AG08395 (cell line): ENCODE results near the gene MCL1.
"Not testable (repeated sequence)": the region's sequence is repeated elsewhere in the genome, so short reads cannot be mapped to it uniquely, and the experiment has no call there.

ENCODE experiments used
- DNase-seq: peaks from one replicate; pipeline ENCODE4 v3.0.0; 2012; ENCODE audit warnings: mixed read lengths, low spot score

The MCL1 gene

DNA sequence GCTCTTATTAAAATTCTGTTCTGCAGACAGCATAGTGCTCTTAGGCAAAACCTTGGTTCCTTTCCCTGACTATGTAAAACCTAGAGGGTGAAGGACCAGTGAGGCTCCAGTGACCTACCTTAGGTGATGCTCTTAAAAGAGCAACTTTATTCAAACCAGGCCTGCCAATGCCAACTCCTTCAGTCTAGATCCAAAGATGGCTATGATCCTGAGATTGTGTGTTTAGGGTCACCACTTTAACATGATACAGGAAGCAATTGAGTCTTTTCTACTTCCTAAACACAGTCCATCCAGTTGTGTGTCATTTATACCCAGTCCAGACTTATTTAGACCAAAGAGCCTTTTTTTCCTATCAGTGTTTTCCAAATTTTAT, 10.8 kb downstream of the MCL1 start:
- no peak for DNase-seq

- peak; percentile 91 for DNase-seq
Observed at GRCh38 chr1:150567717-150568593, 11.5 kb downstream of the MCL1 start.

- DNase-seq, result no peak
Observed at GRCh38 chr1:150567341-150567716, 12.1 kb downstream of the MCL1 start.

GRCh38 chr1:150566589-150567340, 12.6 kb downstream of the MCL1 start:
- no peak for DNase-seq

- not testable (repeated sequence) for DNase-seq
Observed at GRCh38 chr1:150565240-150565991, 14.0 kb downstream of the MCL1 start.

DNA sequence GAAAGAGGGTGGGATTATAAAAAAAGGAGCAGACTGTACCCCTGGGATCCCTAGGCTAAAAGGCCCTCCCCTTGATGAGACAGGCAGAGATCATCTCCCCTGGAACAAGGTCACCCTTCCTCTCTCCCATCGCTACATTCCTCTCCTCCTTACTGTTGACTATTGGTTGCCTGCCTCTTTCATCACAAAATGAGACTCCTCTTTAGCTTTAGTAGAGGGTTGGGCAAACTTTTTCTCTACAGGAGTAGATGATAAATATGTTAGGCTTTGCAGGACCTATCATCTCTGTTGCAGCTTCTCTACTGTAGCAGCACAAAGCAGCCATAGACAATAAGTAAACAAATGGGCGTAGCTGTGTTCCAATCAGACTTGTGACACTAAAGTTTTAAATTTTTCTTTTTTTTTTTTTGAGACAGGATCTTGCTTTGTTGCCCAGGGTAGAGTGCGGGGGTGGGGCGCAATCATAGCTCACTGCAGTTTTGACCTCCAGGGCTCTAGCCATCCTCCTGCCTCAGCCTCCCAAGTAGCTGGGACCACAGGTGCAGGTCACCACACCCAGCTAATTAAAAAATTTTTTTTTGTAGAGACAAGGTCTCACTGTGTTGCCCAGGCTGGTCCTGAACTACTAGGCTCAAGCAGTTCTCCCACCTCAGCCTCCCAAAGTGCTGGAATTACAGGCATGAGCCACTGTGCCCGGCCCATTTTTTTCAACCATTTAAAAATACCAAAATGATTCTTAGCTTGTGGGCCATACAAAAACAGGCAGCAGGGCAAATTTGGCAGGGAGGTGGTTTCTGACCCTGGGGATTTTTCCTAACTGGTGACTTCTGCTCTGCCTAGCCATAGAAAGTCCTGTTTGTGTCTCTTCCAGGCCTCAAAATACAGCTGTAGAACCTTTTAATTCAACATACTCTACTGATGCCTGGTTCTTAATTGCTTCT, 15.1 kb downstream of the MCL1 start:
- no peak for DNase-seq

GRCh38 chr1:150563340-150564038, 15.9 kb downstream of the MCL1 start:
- no peak for DNase-seq

DNA sequence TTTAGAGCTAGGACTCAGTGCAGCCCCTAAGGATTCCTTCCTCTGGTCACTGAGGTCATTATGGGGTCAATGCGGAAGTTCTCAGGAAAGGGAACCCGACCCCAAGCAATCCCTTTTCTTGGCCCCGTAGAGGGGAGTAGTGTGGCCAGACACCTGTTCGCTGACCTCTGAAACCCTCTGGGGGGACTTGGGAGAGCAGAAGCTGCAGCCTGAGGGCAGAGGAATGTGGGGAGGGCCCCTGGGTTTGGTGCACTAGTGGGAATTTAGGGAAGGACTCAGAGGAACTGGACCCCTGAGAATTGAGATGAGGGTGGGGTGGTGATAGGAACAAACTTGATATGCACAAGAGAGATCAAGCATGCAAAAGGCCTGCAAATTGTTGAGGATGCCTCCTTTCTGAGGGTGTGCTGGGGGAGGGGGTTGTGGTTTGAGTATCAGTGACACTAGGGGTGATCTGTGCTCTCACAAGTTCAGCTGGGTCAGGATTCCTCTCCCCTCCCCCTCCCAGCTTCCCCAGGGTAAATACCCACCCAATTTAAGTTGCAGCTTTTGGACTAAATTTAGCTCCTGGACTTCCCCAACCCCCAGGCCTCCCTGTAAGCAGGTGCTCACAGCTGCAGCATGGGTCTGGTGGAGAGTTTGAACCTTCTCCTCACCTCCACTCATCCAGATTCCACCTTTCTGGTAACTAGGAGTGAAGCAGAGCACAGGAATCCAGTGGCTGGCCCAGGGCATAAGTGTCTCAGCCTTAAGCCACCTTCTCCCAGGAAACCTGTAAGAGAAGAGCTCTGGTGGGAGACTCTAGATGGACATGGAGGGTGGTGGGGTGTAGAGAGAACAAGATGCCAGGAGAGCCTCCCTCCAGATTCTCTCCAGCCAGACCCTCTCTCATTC, 16.7 kb downstream of the MCL1 start:
- no peak for DNase-seq

GRCh38 chr1:150561974-150562445, 17.4 kb downstream of the MCL1 start:
- DNase-seq, result peak; percentile 88

- peak; percentile 96 for DNase-seq
Observed at GRCh38 chr1:150561254-150561973, 18.0 kb downstream of the MCL1 start.

GRCh38 chr1:150560576-150561253, 18.7 kb downstream of the MCL1 start:
- DNase-seq, result peak; percentile 83

- peak; percentile 56 for DNase-seq
Observed at GRCh38 chr1:150560011-150560438, 19.4 kb downstream of the MCL1 start.

DNA sequence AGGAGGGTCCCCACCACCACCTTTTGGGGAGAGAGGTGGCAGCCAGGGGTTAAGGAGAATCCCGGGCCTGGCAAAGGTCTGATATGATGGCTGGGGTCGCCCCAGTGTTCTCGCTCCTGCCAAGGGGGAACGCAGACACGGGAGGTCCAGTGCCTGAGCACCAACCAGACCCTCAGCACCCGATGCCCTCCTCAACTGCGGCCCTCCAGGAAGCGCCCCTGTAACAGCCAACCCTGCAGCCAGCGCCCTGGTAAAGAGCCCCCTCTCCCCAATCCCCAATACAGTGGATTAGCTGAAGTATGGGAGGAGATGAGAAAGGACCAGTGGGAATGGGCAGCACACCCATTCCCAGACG, 19.8 kb downstream of the MCL1 start:
- no peak for DNase-seq

- no peak for DNase-seq
Observed at GRCh38 chr1:150558761-150559655, 20.4 kb downstream of the MCL1 start.

DNA sequence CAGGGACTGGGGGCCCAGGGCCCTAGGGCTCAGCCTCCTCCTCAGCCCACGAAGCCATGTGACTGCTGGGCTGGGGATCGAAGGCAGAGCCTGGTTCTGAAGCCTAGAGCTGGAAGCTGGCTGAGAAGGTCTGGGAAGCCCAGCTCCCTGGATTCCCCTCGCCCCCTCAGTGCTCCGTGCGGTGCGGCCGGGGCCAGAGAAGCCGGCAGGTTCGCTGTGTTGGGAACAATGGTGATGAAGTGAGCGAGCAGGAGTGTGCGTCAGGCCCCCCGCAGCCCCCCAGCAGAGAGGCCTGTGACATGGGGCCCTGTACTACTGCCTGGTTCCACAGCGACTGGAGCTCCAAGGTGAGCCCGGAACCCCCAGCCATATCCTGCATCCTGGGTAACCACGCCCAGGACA, 21.1 kb downstream of the MCL1 start:
- no peak for DNase-seq

DNA sequence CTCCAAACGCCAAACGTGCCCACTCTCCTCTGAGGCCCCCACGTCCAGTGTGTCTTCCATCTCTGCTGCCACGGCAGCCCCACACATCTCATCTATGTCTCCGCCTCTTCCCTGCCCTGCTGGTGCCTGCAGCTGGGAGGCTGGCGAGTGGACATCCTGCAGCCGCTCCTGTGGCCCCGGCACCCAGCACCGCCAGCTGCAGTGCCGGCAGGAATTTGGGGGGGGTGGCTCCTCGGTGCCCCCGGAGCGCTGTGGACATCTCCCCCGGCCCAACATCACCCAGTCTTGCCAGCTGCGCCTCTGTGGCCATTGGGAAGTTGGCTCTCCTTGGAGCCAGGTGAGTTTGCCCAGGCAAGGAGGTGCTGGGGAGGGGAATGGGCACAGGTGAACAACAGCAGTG, 21.6 kb downstream of the MCL1 start:
- DNase-seq, result no peak

DNA sequence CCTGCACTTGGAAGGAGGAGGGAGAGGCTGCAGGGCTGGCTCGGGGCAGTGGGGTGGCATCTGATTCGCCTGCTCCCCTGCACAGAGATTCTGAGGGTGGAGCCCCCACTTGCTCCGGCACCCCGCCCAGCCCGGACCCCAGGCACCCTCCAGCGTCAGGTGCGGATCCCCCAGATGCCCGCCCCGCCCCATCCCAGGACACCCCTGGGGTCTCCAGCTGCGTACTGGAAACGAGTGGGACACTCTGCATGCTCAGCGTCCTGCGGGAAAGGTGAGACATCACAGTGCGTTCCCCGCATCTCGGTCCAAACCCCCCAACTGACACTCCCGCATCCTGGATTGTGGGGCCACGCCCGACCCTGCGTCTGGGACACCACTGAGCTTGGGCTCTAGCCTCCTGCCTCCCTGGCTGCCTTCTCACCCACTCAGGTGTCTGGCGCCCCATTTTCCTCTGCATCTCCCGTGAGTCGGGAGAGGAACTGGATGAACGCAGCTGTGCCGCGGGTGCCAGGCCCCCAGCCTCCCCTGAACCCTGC, 22.3 kb downstream of the MCL1 start:
- DNase-seq, result no peak
